Activated T-cell treated with anti-CD3 and anti-CD28 coated beads for 24 hours (primary cell): ENCODE measurements around the gene IAPP.
"Not testable (repeated sequence)": the region's sequence is repeated elsewhere in the genome, so short reads cannot be mapped to it uniquely, and the experiment has no call there.

ENCODE experiments used
- DNase-seq: peaks from one replicate; pipeline ENCODE4 v3.0.0-alpha.2; 2020; ENCODE audit warnings: low read depth

Gene IAPP

DNA sequence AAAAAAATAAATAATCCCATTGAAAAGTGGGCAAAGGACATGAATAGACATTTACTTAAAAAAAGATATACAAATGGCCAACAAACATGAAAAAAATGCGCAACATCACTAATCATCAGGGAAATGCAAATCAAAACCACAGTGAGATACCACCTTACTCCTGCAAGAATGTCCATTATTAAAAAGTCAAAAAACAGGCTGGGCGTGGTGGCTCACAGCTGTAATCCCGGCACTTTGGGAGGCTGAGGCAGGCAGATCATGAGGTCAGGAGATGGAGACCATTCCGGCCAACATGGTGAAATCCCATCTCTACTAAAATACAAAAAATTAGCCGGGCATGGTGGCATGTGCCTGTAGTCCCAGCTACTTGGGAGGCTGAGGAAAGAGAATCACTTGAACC, 8.6 kb downstream of the IAPP start:
- not testable (repeated sequence) for DNase-seq

DNA sequence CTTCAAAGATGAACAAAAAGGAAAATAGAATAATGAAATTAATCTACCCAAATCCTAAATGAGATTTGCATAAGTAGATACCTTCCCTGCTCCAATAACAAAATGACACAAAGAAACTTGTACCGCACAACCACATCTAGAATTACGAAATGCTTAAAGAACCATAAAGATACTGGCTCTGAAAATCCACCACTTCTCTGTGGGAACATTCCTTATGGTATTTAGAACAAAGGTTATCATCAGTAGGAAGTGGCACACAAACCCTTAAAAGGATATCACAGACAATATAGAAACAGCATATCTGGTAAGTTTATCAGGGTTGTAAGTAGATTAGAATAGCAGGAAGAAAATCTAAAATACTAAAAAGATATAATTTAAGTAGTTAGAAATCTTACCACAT, 11.6 kb downstream of the IAPP start:
- no peak for DNase-seq

DNA sequence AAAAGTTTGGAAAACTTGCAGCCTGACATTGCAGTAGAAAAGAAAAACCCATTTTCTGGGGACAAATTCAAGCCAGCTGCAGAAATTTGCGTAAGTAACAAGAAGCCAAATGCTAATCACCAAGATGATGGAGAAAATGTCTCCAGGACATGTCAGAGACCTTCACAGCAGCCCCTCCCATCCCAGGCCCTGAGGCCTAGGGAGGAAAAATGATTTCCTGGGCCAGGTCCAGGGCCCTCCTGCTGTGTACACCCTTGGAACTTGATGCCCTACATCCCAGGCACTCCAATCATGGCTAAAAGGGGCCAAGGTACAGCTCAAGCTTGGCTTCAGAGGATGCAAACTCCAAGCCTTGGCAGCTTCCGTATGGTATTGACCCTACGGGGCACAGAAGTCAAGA, 14.5 kb downstream of the IAPP start:
- DNase-seq = no peak

DNA sequence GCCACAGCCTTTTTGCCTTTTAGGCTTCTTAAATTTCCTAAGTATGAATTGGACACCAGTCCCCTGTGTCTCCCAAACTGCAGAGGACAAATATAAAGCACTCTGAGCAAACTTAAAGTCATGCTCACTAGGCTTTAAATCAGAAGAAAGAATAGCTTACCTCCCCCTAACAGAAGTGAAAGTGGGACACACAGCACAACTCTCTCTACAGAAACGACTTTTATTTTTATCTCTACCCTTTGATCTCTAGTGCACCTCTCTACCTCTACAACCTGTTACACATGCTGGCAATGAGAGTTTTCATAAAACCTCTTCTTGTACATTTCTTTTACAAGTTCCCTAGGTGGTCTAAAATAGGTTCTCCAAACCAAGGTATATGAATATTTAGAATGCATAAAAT, 19.7 kb downstream of the IAPP start:
- DNase-seq = no peak

DNA sequence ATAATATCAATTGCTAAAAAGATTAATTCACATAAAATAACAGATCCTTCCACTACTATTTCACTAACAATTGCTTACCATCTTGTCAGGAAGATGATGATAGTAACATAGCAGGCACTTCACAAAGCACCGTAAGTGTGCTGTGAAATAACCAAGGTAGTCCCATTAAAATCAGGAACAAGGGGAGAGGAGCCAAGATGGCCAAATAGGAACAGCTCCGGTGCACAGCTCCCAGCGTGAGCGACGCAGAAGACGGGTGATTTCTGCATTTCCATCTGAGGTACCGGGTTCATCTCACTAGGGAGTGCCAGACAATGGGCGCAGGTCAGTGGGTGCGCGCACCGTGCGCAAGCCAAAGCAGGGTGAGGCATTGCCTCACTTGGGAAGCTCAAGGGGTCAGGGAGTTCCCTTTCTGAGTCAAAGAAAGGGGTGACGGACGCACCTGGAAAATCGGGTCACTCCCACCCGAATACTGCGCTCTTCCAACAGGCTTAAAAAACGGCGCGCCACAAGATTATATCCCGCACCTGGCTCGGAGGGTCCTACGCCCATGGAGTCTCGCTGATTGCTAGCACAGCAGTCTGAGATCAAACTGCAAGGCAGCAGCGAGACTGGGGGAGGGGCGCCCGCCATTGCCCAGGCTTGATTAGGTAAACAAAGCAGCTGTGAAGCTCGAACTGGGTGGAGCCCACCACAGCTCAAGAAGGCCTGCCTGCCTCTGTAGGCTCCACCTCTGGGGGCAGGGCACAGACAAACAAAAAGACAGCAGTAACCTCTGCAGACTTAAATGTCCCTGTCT, 22.3 kb downstream of the IAPP start:
- DNase-seq = not testable (repeated sequence)

DNA sequence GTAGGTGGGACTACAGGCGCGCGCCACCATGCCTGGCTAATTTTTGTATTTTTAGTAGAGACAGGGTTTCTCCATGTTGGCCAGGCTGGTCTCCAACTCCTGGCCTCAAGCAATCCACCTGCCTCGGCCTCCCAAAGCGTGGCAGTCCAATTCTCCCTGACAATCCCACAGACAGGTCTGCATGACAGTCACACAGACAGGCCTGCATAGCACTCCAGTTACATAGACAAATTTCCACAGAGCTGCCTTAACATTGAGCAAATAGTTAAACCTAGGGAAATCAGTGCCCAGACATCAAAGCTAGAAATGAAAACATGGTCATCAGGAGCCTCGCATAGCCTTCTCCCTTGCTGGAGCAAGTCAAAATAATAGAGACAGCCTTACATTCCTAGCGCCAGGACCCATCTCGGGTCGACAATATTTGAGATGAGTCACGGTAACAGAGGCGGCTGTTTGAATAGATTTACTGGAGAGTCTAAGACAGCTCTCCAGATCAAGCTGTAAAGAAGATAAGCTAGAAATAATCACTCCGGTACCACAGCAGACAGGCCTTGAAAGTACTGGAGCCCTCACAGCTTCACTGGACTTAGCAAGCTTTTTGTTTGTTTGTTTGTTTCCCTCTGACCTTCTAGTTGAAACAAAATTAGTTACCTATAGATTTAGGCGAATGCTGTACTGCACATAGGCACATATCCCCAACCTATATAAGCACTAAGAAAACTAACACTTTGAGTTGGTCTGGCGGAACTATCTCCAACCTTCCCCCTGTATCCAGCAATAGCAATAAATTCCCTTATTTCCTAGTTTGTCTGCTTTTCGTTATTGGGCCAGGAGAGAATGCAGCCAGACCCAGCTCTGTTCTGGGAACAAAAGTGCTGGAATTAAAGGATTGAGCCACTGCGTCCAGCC, 40.9 kb downstream of the IAPP start:
- DNase-seq = no peak

DNA sequence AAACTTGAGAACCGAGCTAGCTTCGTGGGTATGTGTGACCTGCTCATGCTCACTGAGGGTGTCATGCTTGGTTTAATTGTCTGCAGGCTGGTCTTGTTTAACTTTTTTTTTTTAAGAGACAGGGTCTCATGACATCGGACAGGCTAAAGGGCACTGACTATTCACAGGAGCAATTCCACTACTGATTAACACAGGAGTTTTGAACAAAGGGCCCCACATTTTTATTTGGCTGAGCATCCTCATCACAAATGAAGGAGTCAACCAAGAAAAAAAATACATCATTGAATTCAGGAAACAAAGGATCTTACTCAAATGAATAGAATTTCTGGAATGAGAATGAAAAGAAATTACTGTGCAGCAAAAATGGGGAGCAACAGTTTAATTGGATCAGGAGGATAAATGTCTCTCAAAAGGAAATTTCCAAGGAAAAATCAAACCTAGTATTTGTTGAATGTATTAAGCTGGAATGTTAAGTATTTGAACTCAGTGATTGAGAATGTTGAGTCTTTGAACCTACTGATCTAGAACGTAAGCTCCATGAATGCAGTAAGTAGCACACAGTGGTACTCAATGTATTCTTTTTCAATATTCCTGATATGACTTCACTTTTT, 43.9 kb downstream of the IAPP start:
- DNase-seq = no peak

DNA sequence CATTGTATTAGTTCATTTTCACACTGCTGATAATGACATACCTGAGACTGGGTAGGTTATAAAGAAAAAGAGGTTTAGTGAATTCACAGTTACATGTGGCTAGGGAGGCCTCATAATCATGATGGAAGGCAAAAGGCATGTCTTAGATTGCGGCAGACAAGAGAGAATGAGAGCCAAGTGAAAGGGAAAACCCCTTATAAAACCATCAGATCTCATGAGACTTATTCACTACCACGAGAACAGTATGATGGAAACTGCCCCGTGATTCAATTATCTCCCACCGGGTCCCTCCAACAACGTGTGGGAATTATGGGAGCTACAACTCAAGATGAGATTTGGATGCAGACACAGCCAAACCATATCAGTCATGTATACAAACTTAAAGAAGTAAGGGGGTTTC, 45.7 kb downstream of the IAPP start:
- not testable (repeated sequence) for DNase-seq

DNA sequence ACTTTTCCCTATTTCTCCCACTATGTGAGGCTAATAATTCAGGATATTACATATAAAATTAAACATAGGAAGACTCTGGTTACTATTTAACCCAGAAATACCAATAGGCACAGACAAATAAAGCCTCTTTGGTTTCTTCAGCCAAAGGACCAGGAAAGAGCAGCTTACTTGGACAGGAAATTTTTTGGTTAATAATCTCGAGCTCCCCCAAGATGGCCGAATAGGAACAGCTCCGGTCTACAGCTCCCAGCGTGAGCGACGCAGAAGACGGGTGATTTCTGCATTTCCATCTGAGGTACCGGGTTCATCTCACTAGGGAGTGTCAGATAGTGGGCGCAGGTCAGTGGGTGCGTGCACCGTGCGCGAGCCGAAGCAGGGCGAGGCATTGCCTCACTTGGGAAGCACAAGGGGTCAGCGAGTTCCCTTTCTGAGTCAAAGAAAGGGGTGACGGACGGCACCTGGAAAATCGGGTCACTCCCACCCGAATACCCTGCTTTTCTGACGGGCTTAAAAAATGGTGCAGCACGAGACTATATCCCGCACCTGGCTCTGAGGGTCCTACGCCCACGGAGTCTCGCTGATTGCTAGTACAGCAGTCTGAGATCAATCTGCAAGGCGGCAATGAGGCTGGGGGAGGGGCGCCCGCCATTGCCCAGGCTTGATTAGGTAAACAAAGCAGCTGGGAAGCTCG, 46.5 kb downstream of the IAPP start:
- not testable (repeated sequence) for DNase-seq

DNA sequence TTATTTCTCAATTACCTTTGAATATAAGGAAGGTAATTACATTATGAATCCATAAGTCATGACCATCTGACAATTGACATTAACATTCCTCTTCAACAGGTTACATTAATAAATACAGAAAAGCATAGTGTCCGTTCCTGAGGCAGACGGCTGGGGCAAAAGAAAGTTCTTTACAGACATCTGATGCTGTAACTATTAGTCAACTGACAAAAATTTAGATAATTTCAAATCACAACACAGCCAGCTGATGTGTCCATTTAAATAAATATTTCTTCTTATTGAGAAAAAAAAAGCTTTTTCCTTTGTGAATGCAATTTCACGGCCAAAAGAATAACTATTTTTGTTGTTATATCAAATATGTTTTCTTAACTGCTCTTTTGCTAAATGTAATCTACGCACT, 55.5 kb downstream of the IAPP start:
- DNase-seq = no peak
